ENCODE data around the gene GOLGA8Q. TPM values are rescaled to one million over a fixed set of nuclear protein-coding genes. Genes with fewer than 3 reads are reported as not detected.
A peak's percentile ranks its signal among the peaks of the same experiment; 100 is the strongest.
"Not testable (repeated sequence)": the region's sequence is repeated elsewhere in the genome, so short reads cannot be mapped to it uniquely, and the experiment has no call there.

Gene GOLGA8Q, protein sequence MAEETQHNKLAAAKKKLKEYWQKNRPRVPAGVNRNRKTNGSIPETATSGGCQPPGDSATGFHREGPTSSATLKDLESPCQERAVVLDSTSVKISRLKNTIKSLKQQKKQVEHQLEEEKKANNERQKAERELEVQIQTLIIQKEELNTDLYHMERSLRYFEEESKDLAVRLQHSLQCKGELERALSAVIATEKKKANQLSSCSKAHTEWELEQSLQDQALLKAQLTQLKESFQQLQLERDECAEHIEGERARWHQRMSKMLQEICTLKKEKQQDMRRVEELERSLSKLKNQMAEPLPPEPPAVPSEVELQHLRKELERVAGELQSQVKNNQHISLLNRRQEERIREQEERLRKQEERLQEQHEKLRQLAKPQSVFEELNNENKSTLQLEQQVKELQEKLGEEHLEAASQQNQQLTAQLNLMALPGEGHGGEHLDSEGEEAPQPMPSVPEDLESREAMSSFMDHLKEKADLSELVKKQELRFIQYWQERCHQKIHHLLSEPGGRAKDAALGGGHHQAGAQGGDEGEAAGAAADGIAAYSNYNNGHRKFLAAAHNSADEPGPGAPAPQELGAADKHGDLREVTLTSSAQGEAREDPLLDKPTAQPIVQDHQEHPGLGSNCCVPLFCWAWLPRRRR
- total RNA-seq: 1 to 10 TPM; 1.0 to 1.1 TPM

- H3K9me3 Mint-ChIP-seq; H3K4me3 Mint-ChIP-seq; DNase-seq; H3K4me1 Mint-ChIP-seq (ENCODE audit: low read depth); H3K27ac Mint-ChIP-seq; H3K27me3 Mint-ChIP-seq (ENCODE audit: low read depth); ATAC-seq (replicated peaks in 1 of 2); H3K36me3 Mint-ChIP-seq (ENCODE audit: insufficient read depth in 2 of 2): not testable (repeated sequence)
Measured at GRCh38 chr15:30551750-30552149, at the start of gene GOLGA8Q. TSS of gene GOLGA8Q (plus strand) at chr15:30552050. CDS start at chr15:30552078, 28 bp downstream.

- not testable (repeated sequence) for H3K27me3 Mint-ChIP-seq (ENCODE audit: low read depth); H3K27ac Mint-ChIP-seq; H3K9me3 Mint-ChIP-seq; ATAC-seq (replicated peaks in 1 of 2); H3K4me3 Mint-ChIP-seq; DNase-seq; H3K36me3 Mint-ChIP-seq (ENCODE audit: insufficient read depth in 2 of 2); H3K4me1 Mint-ChIP-seq (ENCODE audit: low read depth)
Measured at GRCh38 chr15:30502904-30503781, 48.7 kb upstream of the GOLGA8Q start.

DNA sequence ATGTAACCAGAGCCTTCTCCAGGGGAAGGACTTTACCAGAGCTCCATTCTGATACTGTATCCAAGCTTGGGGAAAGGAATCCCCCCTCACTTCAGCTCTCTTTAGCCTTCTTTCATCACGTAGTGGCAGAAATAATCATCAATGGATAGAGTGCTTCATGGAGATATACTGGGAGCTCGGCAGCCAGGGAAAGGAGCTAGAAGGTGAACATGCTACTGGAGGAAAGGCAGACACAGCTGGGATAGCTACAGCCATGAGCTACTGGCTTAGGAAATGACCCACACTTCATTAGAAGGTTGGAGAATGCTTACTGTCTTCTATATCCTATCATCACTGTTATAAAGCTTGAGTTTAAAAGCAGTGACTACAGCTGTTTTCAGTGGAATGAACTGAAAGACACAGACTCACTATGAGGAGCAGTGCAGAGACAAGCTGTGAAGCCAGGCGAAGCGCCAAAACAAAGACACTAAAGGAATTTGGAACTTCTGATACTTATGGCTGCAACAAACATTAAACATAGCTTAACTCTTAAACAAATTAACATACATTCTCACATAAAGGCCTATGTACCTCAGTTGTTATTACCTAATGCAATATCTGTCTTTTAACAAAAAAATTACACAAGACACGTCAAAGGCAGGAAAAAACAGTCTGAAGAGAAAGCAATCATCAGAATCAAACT is 47.5 kb upstream of the GOLGA8Q start:
- H3K27ac Mint-ChIP-seq; H3K36me3 Mint-ChIP-seq (ENCODE audit: insufficient read depth in 2 of 2); H3K27me3 Mint-ChIP-seq (ENCODE audit: low read depth); DNase-seq; H3K9me3 Mint-ChIP-seq; H3K4me3 Mint-ChIP-seq; ATAC-seq (replicated peaks in 1 of 2); H3K4me1 Mint-ChIP-seq (ENCODE audit: low read depth): not testable (repeated sequence)

DNA sequence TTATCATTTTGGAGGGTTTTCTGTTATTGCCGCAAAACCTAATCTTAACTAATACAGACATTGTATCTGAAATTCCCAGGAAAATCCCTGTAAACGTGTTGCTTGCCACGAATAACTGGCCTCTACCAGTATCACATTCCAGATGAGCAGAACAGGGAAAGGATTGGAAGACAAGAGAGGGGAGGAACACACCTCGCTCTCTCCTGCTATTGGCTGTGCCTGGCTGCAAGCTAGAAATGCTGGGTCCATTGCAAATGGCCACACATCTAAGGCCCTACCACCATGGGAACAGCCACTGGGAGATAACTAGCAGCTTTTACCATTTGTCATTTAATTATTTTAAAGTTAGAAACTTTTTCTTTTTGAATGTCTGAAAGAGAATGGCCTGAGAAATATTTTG is 37.3 kb upstream of the GOLGA8Q start:
- H3K4me3 Mint-ChIP-seq; H3K4me1 Mint-ChIP-seq (ENCODE audit: low read depth); H3K36me3 Mint-ChIP-seq (ENCODE audit: insufficient read depth in 2 of 2); ATAC-seq (replicated peaks in 1 of 2); H3K27ac Mint-ChIP-seq; H3K27me3 Mint-ChIP-seq (ENCODE audit: low read depth); H3K9me3 Mint-ChIP-seq; DNase-seq: not testable (repeated sequence)

GRCh38 chr15:30523453-30524243 is 28.2 kb upstream of the GOLGA8Q start:
- H3K27ac Mint-ChIP-seq; H3K36me3 Mint-ChIP-seq (ENCODE audit: insufficient read depth in 2 of 2); H3K9me3 Mint-ChIP-seq; ATAC-seq (replicated peaks in 1 of 2); H3K4me1 Mint-ChIP-seq (ENCODE audit: low read depth); H3K27me3 Mint-ChIP-seq (ENCODE audit: low read depth); DNase-seq; H3K4me3 Mint-ChIP-seq: not testable (repeated sequence)

DNA sequence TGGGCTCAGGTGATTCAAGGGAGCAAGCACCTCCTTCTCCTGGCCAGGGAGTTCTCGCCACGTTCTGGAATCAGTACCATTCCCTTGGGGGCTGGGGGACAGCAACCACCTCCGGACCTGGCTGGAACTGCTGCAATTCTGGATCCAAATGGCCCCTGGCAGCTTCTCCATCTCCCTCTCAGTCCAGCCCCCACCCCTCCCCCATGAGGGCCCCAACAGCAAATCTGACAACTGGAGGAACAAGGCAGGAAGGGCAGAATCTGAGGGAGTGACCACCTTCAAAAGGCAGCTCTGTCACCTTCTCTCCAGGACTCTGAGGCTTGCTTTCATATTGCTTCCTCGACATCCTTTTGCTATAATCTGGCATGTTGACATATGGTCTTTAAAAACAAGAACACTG is 25.9 kb upstream of the GOLGA8Q start:
- not testable (repeated sequence) for H3K4me1 Mint-ChIP-seq (ENCODE audit: low read depth); ATAC-seq (replicated peaks in 1 of 2); DNase-seq; H3K4me3 Mint-ChIP-seq; H3K36me3 Mint-ChIP-seq (ENCODE audit: insufficient read depth in 2 of 2); H3K9me3 Mint-ChIP-seq; H3K27ac Mint-ChIP-seq; H3K27me3 Mint-ChIP-seq (ENCODE audit: low read depth)

GRCh38 chr15:30529049-30529448 is 22.8 kb upstream of the GOLGA8Q start:
- not testable (repeated sequence) for H3K9me3 Mint-ChIP-seq; DNase-seq; H3K4me1 Mint-ChIP-seq (ENCODE audit: low read depth); H3K4me3 Mint-ChIP-seq; H3K27ac Mint-ChIP-seq; H3K27me3 Mint-ChIP-seq (ENCODE audit: low read depth); H3K36me3 Mint-ChIP-seq (ENCODE audit: insufficient read depth in 2 of 2); ATAC-seq (replicated peaks in 1 of 2)

- DNase-seq; H3K27me3 Mint-ChIP-seq (ENCODE audit: low read depth); H3K9me3 Mint-ChIP-seq; H3K27ac Mint-ChIP-seq; H3K36me3 Mint-ChIP-seq (ENCODE audit: insufficient read depth in 2 of 2); H3K4me1 Mint-ChIP-seq (ENCODE audit: low read depth); H3K4me3 Mint-ChIP-seq: not testable (repeated sequence)
- ATAC-seq (replicated peaks in 1 of 2): peak; percentile 60 to 69
Measured at GRCh38 chr15:30566949-30567348, 15.1 kb downstream of the GOLGA8Q start.

GRCh38 chr15:30573012-30573491 is 21.2 kb downstream of the GOLGA8Q start:
- H3K27me3 Mint-ChIP-seq (ENCODE audit: low read depth); H3K36me3 Mint-ChIP-seq (ENCODE audit: insufficient read depth in 2 of 2); DNase-seq; H3K4me1 Mint-ChIP-seq (ENCODE audit: low read depth); H3K9me3 Mint-ChIP-seq; H3K27ac Mint-ChIP-seq; H3K4me3 Mint-ChIP-seq: not testable (repeated sequence)
- peak; percentile 57 to 75 for ATAC-seq (replicated peaks in 1 of 2)

DNA sequence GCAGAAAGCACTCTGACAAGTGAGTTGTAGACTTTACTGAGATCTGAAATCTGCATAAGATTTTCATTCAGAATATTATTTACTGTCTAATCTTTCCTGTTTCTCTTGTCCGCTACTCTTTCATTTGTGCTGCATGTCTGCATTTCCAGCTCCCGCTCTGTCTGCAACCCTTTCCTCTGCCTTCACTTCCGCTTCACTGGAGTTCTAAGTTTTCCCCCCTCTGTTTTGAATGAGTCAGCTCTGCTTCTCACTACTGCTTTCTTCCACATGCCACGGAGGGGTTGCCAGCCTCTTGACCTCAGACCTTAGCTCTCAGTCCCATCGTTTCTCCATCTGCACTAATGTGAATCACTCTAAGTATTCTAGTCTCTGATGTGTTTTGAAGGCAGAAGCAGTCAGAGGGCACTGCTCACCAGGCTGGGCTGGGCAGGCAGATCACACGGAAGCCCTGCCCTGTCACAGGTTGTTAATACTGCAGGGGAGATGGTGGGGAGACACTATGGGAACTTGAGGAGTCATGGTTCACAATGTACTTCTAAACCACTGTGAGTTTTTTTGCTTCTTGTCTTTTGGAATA is 27.6 kb downstream of the GOLGA8Q start:
- not testable (repeated sequence) for DNase-seq; H3K36me3 Mint-ChIP-seq (ENCODE audit: insufficient read depth in 2 of 2); H3K4me1 Mint-ChIP-seq (ENCODE audit: low read depth); H3K4me3 Mint-ChIP-seq; H3K9me3 Mint-ChIP-seq; H3K27ac Mint-ChIP-seq; H3K27me3 Mint-ChIP-seq (ENCODE audit: low read depth)
- peak in 1 of 2 donors; percentile 41 for ATAC-seq (replicated peaks in 1 of 2)

GRCh38 chr15:30580716-30581115 is 28.9 kb downstream of the GOLGA8Q start:
- not testable (repeated sequence) for H3K9me3 Mint-ChIP-seq; H3K27me3 Mint-ChIP-seq (ENCODE audit: low read depth); ATAC-seq (replicated peaks in 1 of 2); H3K27ac Mint-ChIP-seq; H3K4me1 Mint-ChIP-seq (ENCODE audit: low read depth); DNase-seq; H3K4me3 Mint-ChIP-seq; H3K36me3 Mint-ChIP-seq (ENCODE audit: insufficient read depth in 2 of 2)

DNA sequence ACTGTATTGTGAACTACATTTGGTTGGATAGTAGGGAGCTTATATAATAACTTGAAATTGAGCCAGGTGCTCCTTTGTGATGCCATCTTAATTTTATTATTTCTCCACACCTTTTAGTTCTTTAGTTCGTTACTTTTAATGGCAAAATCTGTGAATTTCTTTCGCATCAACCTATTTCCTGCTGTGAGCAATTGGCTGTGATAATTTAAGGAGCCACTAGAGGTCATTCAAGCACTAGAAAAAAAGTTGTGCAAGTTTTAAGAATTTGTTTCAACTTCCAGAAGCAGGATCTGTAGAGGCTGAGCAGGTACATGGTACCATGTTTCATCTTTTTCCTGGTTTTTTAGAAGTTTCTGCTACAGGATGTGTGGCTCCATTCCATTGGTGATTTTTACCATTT is 47.1 kb downstream of the GOLGA8Q start:
- H3K9me3 Mint-ChIP-seq; DNase-seq; H3K4me1 Mint-ChIP-seq (ENCODE audit: low read depth); H3K4me3 Mint-ChIP-seq; H3K27ac Mint-ChIP-seq; ATAC-seq (replicated peaks in 1 of 2); H3K36me3 Mint-ChIP-seq (ENCODE audit: insufficient read depth in 2 of 2); H3K27me3 Mint-ChIP-seq (ENCODE audit: low read depth): not testable (repeated sequence)

All from activated T-cell treated with anti-CD3 and anti-CD28 coated beads, Interleukin-2, amount 50 U/mL, for 72 hours (primary cell).